NCI-H2107 (cell line): ENCODE results near the gene SPEM3.

ENCODE experiments used
- DNase-seq: peaks from one replicate; lab custom pipeline; 2025; lab: John Stamatoyannopoulos, UW

Gene SPEM3

DNA sequence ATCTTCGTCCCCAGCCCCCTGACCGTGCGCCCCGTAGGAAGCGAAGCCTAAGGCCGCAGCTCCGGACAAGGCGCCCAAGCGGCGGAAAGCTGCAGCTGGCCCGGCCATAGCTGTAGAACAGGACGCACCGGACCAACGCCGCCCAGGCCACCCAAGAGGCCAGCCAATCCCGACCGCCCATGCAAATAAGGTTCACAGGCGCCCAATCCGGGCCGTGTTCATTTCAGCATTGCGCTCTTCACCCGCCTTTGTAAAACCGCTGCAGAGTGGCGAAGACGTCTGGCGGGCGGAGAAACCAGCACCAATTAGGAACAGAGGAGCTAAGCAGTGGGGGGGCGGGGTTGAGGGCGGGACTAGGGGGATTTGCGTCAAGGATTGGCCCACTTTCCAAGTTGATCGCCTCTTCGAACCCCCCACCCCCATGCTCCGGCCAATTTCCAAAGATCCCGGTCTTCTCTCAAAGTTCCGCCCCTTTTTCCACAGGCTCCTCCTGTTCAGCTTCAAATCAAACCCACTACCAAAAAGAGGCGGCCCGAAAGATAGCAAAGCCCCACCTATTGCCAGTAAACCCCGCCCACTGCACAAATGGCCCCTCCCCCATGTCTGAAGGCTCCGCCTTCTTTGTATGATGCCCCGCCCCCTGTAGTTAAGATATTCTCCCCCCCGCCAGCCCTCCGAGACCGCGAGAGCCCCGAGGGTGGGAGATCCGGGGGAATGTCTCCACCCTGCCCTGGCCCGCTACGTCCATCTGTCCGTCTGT lies 24.5 kb upstream of the SPEM3 start, which contains the start of gene TMEM256:
Gene TMEM256, minus strand, starts transcription at position 121 of the 760 bp plus-strand sequence. Its CDS starts 13 bp downstream, at position 108.
- peak; percentile 90 for DNase-seq

DNA sequence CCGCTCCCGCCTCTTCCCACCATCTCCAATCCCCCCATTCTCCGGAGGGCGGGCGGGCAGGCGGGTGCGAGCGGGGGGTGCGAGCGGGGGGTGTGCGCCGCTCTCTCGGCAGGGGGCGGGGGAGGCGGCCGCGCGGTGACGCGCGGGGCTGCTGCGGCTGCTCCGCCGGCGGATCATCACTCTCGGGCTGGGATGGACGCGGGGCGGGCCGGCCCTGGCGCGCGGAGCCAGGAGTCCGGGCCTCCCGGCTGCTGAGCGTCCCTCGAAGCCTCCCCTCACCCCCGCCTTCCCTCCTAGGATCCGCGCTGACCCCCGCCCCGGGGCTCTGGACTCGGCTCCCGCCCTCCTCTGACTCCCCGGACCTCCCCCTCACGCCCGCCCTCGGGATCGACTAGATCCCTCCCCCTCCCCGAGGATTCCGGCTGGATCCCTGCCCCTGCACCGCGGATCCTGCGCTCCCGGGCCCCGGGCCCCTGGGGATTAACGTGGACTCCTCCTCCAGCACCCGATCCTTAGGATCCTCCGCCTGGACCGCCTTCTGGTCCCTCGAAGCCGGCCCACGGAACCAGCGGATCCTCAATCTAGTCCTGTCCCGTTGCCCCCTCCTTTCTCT lies 23.8 kb upstream of the SPEM3 start:
- DNase-seq: no peak

DNA sequence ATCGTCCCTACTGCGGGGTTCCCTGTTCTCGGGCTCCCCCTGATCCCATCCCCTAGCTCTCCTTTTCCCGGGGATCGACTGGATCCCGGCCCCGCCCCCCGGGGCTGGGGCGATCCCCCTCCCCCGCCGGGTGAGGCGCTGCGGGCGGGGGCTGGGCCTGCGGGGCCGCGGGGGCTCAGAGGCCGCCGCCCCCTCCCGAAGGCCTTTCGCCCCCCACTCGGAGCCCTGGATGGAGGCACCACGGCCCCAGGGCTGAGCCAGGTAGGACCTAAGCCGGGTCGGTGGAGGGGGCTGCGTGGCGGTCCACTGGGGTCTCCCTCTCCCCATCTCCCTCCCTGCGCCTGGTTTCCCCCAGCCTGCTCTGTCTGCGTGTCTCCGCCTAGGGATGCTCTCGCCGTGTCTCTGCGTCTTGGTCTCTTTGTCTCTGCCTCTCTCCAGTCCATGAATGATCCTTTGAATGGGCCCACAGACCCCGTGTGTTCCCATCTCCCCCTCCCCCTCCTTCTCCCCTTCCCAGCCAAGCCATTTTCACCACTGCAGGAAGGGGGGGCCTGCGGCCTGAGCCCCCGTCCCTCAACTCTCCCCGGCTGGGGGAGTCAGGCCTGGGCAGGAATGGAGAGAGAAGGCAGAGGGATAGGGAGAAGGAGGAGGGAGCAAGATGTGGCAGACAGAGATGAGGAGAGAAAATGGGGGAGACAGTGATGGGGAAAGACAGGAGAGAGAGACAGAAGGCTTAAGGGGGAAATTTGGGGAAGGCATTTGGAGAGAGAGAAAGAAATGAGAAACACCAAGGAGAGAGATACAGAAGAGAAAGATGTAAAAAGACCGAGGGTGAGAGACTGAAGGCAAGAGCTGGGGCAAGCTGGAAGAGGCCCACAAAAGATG lies 23.1 kb upstream of the SPEM3 start:
- no peak for DNase-seq

DNA sequence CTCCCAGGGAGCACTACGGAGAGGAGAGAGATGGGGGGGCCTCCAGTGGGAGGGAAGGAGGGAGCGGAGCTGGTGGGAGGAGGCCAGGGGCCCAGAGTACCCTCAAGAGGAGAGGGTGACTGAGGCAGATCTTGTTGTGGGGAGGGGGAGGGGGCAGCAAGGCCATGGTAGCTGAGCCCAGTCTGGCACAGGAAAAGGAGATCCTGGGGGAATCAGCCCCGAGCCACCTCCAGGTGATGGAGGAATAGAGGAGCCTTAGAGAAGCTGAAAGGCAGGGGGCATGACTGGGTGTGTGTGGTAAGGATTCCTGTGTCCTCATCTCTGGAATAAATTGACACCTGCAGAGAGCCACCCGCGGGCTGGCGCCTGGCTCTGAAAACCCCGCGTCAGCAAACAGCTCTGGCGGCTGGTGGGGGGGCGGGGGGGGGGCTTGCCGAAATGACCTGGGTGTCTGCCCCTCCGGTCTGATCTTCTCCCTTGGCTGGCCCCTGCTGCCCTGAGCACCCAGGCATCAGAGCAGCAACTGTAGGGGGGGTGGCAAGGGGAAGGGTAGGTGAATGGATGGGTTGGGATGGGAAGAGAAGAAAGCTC lies 22.3 kb upstream of the SPEM3 start:
- peak; percentile 9 for DNase-seq

DNA sequence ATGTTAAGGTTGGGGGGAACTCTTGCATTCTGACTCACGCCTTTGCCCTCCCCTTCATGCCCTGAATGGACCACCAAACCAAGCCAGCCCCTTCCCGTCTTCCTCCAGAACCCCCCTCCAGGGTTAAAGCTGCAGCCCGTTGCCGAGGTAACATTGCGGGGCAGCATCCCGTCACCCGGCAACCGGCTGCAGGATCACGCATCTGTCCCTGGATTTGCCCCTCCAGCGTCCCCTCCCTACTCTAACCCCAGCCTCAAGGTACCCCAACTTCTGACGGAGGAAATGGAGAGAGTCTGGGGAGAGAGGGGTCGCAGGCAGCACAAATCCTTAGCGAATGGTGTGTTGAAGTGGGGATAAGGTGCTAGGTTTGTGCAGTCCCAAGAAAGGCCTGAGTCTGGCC lies 21.6 kb upstream of the SPEM3 start:
- DNase-seq: no peak

DNA sequence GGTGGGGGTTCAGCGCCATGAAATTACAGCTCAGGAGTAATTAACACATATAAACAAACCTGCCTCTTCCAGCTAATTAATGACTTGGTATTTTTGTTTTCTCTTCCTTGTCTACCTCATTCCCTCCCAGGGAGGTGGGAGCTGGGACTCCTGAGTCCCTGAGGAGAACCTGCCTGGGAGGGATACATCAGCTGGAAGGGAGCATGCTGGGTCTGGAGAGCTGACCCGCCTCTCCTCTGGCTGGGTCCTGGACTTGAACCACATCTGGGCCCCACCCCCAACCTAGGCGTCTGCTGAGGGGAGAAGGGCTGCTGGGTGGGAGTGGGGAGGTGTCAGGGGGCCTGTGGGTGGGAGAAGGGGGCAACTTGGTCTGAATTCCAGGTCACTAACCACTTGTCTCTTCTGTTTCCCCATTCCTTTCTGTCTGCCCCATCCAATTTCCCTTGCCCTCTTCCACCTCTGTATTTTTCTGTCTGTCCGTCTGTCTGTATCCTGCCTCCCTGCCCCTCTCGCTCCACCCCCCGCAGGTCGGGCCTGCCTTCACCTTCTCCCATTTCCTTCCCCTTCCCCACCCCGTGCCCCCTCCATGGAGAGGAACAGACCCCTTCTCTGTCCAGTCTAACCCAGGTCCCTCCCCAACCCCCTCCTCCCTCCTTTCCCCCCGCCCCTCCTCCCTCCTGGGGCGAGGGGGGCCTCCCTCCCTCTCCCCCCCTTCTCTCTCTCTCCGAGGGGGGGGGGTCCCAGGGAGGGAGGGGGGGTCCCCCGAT lies 21.0 kb upstream of the SPEM3 start, which contains the start of gene NLGN2:
Gene NLGN2, plus strand, starts transcription at position 361 of the 767 bp plus-strand sequence. CDS start 411 bp downstream, outside the sequence.
- no peak for DNase-seq

DNA sequence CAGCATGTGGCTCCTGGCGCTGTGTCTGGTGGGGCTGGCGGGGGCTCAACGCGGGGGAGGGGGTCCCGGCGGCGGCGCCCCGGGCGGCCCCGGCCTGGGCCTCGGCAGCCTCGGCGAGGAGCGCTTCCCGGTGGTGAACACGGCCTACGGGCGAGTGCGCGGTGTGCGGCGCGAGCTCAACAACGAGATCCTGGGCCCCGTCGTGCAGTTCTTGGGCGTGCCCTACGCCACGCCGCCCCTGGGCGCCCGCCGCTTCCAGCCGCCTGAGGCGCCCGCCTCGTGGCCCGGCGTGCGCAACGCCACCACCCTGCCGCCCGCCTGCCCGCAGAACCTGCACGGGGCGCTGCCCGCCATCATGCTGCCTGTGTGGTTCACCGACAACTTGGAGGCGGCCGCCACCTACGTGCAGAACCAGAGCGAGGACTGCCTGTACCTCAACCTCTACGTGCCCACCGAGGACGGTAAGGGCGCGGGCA lies 20.4 kb upstream of the SPEM3 start:
- no peak for DNase-seq

DNA sequence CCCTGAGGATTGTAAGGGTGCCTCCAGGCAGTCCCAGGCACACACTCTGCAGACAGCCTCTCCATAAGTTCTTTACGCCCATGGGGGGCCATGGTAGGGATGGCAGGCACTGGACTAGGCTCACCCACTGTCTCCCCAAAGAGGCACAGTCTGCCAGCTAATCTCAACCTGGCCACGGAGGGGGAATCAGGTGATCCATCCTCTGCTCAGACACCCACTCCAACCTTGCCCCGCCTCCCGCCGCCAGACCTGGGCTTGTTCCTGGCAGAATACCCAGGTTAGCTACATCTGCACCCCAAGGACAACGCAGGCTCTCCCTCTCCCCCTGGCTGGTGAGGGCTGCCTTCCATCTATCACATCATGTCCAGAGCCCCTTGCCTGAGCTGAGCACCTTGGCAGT lies 19.8 kb upstream of the SPEM3 start:
- no peak for DNase-seq

DNA sequence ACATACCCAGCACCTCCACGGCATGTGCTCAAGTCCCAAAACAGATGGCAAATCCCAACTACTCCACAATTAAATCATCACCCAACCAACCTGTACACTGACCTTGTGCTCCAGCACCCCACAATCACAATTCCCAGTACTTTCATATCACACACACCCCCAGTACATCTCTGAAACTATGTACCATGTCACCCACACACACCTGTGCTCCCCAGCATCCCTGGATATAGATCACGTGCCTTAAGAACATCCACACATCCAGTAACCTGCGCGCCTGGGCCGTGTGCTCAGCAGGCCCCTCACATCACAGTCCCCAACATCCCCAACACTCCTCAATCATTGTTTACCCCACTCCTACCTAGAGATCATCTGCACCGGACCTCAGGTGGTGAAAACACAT lies 18.9 kb upstream of the SPEM3 start:
- no peak for DNase-seq

DNA sequence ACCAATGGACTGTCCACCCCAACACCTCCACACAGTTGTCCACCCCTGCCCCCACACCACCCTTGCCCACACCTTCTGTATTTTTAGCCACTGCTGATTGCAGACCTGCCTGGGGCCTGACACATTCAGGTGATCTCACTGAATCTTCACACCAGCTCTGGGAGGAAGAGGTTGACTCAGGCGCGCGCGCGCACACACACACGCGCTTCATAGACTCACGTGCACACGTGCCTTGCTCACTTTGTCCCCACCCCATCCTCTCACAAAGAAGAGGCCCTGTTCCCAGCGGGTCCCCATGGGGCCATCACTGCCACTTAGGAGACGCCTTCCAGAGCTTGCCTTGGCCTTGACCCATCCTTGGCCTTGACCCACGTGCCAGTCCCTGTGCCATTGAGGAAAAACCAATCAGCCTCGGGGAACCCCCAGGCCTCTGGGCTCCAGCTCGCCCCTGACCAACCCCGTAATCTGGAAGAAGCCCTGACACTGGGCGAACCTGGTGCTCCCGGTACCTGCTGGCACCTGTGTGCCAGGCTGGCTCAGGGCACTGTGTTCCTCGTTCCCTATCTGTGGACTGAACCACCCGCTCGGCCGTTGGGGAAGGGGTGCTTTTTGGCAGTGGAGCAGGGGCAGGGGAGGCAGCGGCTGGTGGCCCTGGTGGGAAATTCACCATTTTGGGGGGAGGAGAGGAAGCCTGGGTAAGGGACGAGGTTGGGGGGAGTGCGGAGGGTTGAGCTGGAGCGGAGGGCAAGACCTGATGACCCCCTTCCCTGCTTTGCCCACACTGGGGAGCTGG lies 17.8 kb upstream of the SPEM3 start:
- no peak for DNase-seq

DNA sequence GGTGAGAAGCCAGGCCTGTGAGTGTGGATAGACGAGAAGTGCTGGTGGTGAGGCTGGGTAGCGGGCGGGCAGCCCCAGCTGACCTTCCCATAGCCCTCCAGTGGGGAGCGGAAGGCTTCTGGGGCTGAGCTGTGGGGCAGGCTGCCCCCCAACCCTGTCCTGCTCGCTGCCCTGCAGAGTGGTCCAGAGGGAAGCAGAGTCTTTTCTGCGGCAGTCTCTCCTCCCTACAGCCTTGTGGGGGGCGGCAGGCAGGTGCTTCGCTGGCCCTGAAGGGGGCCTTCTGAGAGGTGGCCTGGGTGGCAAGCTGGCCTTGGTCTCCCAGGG lies 17.3 kb upstream of the SPEM3 start:
- DNase-seq: no peak

DNA sequence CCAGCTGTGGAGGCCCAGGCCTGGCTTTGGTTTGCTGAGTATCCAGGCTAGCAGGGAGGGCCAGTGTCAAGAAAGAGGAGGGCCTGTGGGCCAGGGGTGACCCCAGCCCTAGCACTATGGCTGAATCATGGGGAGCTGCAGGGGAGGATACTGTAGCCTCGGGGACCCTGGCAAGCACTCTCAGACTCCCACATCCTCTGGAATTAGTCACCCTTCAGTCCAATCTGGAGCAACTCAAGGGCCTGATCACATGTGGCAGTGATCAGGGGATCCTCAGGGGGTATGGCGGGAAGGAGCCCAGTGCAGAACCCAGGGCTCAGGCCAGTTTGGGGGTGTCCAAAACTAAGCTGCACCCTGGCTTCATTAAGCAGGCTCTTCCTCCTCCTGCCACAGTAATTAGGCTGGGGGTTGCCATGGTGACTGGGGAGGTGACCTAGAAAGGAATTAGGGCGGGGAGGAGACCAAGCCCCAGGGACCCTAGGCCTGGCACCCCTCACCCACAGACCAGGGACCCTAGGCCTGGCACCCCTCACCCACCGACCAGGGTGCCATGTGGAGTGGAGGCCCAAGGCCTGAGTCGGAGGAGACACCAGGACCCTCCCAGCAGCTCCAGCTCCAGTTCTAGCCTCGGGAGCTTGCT lies 15.2 kb upstream of the SPEM3 start:
- DNase-seq: no peak

DNA sequence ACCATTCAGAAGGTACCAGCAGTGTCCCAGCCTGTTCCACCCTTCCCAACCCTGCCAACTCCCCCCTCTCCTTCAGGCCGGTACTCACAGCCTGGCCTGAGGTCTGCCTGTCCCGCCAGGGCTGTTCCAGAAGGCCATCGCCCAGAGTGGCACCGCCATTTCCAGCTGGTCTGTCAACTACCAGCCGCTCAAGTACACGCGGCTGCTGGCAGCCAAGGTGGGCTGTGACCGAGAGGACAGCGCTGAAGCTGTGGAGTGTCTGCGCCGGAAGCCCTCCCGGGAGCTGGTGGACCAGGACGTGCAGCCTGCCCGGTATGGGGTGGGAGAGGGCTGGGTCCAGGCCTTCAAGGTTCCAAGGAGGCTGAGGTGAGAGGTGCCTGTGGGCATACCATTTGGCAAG lies 13.8 kb upstream of the SPEM3 start:
- no peak for DNase-seq

DNA sequence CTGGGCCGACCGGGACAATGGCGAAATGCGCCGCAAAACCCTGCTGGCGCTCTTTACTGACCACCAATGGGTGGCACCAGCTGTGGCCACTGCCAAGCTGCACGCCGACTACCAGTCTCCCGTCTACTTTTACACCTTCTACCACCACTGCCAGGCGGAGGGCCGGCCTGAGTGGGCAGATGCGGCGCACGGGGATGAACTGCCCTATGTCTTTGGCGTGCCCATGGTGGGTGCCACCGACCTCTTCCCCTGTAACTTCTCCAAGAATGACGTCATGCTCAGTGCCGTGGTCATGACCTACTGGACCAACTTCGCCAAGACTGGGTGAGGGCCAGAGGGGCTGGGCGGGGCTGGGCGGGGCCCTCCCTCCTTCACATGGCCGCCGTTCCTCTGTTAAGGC lies 12.9 kb upstream of the SPEM3 start:
- DNase-seq: no peak

DNA sequence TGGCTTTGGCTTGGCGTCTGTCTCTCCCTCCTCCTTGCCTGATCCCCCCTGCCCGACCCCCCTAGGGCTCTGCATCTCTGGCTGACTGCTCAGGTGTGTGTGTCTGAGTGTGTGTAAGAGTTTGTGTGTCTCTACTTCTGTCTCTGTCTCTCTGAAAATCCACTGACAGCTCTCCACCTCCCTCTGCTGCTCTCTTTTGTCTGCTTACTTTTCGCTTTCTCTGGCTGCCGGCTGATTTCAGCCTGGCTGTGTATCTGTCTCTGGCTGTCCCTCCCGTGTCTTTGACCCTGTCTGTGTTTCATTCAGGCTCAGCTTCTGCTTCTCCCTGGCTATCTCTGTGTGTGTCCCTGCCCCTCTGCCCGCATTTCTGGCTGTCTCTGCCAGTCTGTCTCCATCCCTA lies 12.3 kb upstream of the SPEM3 start:
- no peak for DNase-seq

DNA sequence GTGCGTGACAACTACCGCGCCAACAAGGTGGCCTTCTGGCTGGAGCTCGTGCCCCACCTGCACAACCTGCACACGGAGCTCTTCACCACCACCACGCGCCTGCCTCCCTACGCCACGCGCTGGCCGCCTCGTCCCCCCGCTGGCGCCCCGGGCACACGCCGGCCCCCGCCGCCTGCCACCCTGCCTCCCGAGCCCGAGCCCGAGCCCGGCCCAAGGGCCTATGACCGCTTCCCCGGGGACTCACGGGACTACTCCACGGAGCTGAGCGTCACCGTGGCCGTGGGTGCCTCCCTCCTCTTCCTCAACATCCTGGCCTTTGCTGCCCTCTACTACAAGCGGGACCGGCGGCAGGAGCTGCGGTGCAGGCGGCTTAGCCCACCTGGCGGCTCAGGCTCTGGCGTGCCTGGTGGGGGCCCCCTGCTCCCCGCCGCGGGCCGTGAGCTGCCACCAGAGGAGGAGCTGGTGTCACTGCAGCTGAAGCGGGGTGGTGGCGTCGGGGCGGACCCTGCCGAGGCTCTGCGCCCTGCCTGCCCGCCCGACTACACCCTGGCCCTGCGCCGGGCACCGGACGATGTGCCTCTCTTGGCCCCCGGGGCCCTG lies 11.5 kb upstream of the SPEM3 start:
- DNase-seq: no peak

DNA sequence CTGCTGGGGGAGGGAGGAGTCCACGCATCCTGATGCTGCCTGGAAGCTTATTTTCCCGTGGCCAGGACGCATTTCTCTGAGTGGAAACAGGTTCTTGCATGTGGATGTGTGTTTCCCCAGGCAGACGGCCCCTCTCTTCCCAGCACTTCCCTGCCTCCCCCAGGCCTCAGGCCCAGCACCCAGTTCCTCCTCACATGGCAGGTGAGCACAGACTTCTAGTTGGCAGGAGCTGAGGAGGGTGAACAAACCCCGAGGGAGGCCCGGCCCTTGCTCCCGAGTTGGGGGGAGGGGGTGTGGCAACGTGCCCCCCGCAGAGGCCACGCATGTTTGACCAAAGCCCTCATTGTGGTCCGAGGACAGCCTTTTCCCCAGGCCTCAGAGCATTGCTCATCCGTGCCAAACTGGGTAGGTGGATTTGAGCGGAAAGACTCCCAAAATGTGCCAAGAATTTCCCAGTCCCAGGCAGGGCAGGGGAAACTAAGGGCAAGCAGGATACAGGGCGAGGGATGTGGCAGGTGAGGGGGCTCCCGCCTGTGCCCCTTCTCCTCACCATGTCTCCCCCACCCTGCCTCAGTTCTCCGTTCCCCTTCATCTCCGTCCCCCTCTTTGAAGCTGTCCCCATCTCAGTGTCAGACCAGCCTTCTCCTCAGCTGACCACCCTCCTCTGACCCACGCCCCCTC lies 10.0 kb upstream of the SPEM3 start:
- DNase-seq: no peak

DNA sequence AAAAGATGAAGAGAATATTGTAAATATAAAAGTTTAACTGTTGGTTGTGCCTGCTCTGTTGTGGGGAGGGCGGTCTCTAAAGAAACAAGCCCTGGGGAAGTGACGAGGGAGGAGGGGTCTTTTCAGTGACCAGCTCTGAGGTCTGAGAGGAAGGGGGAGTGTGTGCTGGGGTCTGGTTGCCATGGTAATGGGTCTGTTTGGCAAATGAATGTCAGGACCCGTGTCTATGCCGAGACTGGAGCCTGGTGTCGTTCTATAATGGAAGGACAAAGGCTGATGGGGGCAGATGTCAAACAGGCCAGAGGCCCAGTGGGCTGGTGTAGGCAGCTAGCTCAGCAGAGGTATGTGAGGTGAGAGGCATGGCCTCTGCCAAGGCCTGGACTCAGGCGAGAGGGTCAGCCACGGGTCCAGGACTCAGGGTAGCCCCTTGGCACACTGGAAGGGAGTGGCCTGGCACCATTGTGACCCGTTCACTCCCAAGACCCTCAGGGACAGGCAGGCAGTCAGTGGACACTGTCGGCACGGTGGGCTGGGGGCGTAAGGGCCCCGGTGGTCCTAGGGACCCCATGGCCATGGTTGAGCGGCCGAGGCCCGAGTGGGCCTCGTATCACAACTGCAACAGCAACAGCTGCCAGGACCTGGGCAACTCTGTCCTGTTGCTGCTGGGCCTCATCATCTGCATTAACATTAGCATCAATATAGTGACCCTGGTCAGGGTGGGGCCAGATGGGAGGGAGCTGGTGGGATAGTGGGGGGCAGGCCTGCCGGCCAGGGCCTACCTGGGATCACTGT lies 8.6 kb upstream of the SPEM3 start, which contains the start of gene SPEM1:
Gene SPEM1, plus strand, starts transcription at position 506 of the 792 bp plus-strand sequence. Its CDS starts 61 bp downstream, at position 567.
- DNase-seq: no peak
